Ovary (tissue), 9 donors: ENCODE data around the gene ZNF609. TPM values are rescaled to one million over a fixed set of nuclear protein-coding genes. Genes with fewer than 3 reads are reported as not detected.
"Not testable (repeated sequence)": the region's sequence is repeated elsewhere in the genome, so short reads cannot be mapped to it uniquely, and the experiment has no call there.

ENCODE experiments used
- DNase-seq, 5 donors: peaks; one replicate each; pipeline ENCODE4 v3.0.0-alpha.2; 2019 to 2020
- H3K27ac ChIP-seq, 2 donors: fragments of 200-600 bp; one replicate each; pipeline versions ENCODE4 v1.5.1 to v1.8.0; 2019 to 2022
- H3K27me3 ChIP-seq: fragments of 200-600 bp; one replicate; pipeline ENCODE4 v1.8.0; 2022
- H3K36me3 ChIP-seq: fragments of 200-600 bp; sonication (generic); one replicate; pipeline ENCODE4 v1.5.1; 2019
- H3K4me1 ChIP-seq: one replicate; pipeline ENCODE4 v1.8.1; 2013; ENCODE audit warnings: mild to moderate bottlenecking, moderate library complexity; ENCODE audit not compliant: insufficient read depth
- H3K4me3 ChIP-seq: fragments of 200-600 bp; sonication (generic); one replicate; pipeline ENCODE4 v1.5.1; 2017
- H3K9me3 ChIP-seq, 2 donors: fragments of 200-600 bp in 1 of 2; sonication (generic) in 1 of 2; one replicate each; pipeline versions ENCODE4 v1.5.1 to v1.8.1; 2013 to 2019; ENCODE audit warnings: mild to moderate bottlenecking in 1 of 2, moderate library complexity in 1 of 2
- EP300 ChIP-seq: sonication (generic); formaldehyde crosslinking; IDR thresholded peaks from one replicate; pipeline ENCODE4 v1.6.1; 2017; ENCODE audit warnings: antibody characterized with exemption
- POLR2A ChIP-seq: fragments of 450-650 bp; IDR thresholded peaks from one replicate; pipeline ENCODE4 v1.6.1; 2017; ENCODE audit warnings: antibody characterized with exemption, mild to moderate bottlenecking, moderate library complexity
- WGBS, 3 donors: extraction: QIAGEN DNeasy Blood & Tissue Kit in 1 of 3; methylation state at CpG; one replicate each; pipeline versions ENCODE4 v1.1.5 to v1.1.7; 2013 to 2017; 5-methylcytosine and 5-hydroxymethylcytosine counted together
- intact Hi-C, 4 donors: fragments of 100-400 bp; cut with DNase I; formaldehyde crosslinking; loops; one replicate each; pipeline versions ENCODE4 v1.11.0 to v1.15.1; 2022 to 2023
- polyA plus RNA-seq, 2 donors: library from polyadenylated mRNA; stranded (reverse); fragments of 200-250 nt in 1 of 2; fragments of 350-450 nt in 1 of 2; fragmentation: Illumina TruSeq in 1 of 2; extraction: RNeasy Lipid Tissue Mini Kit (QIAGEN cat#74804) in 1 of 2; gene quantifications; one replicate each; pipeline ENCODE4 v1.2.3, GENCODE V29; 2013 to 2014
- total RNA-seq, 7 donors: library from RNA; depleted of rRNA in 2 of 7; stranded (reverse); fragments of >200 nt in 2 of 7; fragmentation: NEBNext Ultra II Directional in 3 of 7; extraction: Animal tissue kit (Norgen Biotek cat#: 25700) in 3 of 7; gene quantifications; one replicate each; pipeline versions ENCODE4 v1.1.0 to v1.2.4, GENCODE V29; 2016 to 2023
- TF ChIP-seq, protein P1 (sequence below), 3 donors: fragments of 450-650 bp in 2 of 3; fragments of 200-600 bp in 1 of 3; IDR thresholded peaks; one replicate each; pipeline versions ENCODE4 v1.5.1 to v1.8.0; 2016 to 2022; ENCODE audit warnings: antibody characterized with exemption in 3 of 3, mild to moderate bottlenecking in 1 of 3
- donor health status: DM: no; HTN: no; CAD: no; lungs with moderate emphysema.
- donor health status: DM: no; HTN: no; CAD: no.
- donor health status: Bipolar disorder and iron deficiency.
- donor health status: DM: yes; HTN: yes; CAD: no.
- donor health status: DM: no; HTN: no; CAD: no.
- donor health status: DM: yes; HTN: yes; CAD: no.

ZNF609 gene
- total and polyA plus RNA-seq, 9 donors, result 18.4 to 63.6 (median 40.7) TPM

DNA sequence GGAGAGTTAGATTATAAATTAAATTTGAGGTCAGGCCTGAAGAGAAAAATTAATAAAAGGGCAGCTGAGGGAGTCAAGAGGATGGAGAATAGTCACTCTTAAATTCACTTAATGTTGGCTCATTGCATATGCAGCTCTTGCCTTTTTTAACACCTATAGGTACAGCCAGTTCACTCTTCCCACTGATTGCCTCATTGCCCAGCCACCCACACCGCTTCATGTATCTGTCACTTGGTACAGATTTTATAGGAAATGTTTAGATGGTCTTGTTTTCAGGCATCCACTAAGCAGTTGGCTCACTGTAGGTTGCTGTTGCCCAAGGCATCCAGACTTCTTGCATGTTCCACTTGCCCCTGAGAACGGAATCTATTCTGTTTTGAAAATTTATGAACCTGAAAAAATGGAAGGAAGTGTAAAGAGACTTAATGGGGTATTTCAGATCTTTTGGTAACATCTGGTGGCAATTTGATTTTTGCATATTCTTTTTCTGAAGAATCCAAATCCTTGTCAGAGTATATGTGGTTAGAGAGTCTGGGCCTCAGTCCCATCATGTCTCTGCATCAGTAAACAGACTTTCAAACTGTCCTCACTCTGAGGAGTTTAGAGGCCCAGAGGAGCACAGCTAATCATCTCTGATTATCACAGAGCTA, 163.1 kb downstream of the ZNF609 start:
- TF ChIP-seq, protein P1, sequence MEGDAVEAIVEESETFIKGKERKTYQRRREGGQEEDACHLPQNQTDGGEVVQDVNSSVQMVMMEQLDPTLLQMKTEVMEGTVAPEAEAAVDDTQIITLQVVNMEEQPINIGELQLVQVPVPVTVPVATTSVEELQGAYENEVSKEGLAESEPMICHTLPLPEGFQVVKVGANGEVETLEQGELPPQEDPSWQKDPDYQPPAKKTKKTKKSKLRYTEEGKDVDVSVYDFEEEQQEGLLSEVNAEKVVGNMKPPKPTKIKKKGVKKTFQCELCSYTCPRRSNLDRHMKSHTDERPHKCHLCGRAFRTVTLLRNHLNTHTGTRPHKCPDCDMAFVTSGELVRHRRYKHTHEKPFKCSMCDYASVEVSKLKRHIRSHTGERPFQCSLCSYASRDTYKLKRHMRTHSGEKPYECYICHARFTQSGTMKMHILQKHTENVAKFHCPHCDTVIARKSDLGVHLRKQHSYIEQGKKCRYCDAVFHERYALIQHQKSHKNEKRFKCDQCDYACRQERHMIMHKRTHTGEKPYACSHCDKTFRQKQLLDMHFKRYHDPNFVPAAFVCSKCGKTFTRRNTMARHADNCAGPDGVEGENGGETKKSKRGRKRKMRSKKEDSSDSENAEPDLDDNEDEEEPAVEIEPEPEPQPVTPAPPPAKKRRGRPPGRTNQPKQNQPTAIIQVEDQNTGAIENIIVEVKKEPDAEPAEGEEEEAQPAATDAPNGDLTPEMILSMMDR (IDR thresholded peaks at IDR 0.05), result no peak
- TF ChIP-seq POLR2A (no peak), EP300 (no peak)
- H3K4me3 ChIP-seq, result no peak overlapping the region
- no peaks in the 10 kb centered on the region for H3K27me3 ChIP-seq
- no peaks in the 10 kb centered on the region for H3K36me3 ChIP-seq
- no peak overlapping the region for H3K27ac ChIP-seq
- DNase-seq, result no peak
- H3K4me1 ChIP-seq, result peaks cover 8% of the 10 kb centered on the region
- WGBS, 3 donors, result 74 to 77% (median 75%) methylated on average over 2 of the region's 2 CpGs
- intact Hi-C loops, result no loop called here
- no peaks in the 10 kb centered on the region for H3K9me3 ChIP-seq

DNA sequence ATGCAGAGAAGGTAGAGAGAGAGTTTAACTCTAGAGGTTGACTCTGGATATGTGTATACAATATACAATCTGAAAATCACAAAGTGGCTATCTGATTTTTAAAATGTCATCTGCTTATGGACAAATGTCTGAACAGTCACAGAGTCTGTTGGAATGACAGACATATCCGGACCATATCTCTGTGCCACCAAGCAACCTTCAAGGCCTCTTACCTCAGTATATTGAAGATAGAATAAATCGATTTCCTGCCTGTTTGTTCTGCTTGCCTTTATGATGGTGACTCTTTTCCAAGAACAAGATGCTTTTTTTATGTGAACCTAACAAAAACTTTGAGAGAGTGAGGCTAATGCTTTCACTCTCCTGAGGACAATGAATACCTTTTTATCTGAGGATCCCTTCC, 163.9 kb downstream of the ZNF609 start:
- Histone ChIP-seq H3K4me1 (peaks cover 8% of the 10 kb centered on the region), H3K9me3 (no peaks in the 10 kb centered on the region), H3K4me3 (no peak overlapping the region), H3K27me3 (no peaks in the 10 kb centered on the region), H3K27ac (no peak overlapping the region), H3K36me3 (no peaks in the 10 kb centered on the region)
- 66 to 73% (median 67%) methylated on average over 2 of the region's 2 CpGs for WGBS, 3 donors
- intact Hi-C loops, result no loop called here
- TF ChIP-seq POLR2A (no peak), EP300 (no peak)
- TF ChIP-seq, protein P1 (IDR thresholded peaks at IDR 0.05), result no peak
- DNase-seq, result no peak

DNA sequence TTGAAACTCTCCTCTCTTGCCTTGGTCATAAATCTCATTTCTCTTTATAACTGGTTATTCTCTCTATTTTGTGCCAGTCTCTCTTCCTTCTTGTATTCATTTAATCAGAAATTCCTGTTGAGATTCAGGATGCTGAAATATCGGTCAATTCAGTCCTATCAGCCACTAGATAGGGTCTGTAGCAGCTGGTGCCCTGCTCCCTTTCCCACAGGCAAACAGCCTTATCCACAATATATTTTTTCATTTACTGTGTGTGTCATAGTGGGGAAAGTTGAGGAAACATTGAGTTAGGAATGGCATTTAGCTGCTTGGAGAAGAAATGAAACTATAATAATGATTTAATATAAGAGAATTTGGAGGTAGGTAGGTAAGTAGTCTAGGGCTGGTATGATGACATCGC, 168.7 kb downstream of the ZNF609 start:
- Histone ChIP-seq H3K4me3 (no peak overlapping the region), H3K9me3 (no peaks in the 10 kb centered on the region), H3K4me1 (peaks cover 2% of the 10 kb centered on the region), H3K36me3 (no peaks in the 10 kb centered on the region), H3K27me3 (no peaks in the 10 kb centered on the region), H3K27ac (no peak overlapping the region)
- DNase-seq, result no peak
- intact Hi-C loops, result no loop called here
- WGBS, 3 donors, result 89 to 94% (median 93%) methylated on average over 2 of the region's 2 CpGs
- no peak for TF ChIP-seq POLR2A
- TF ChIP-seq, protein P1 (IDR thresholded peaks at IDR 0.05), result no peak

DNA sequence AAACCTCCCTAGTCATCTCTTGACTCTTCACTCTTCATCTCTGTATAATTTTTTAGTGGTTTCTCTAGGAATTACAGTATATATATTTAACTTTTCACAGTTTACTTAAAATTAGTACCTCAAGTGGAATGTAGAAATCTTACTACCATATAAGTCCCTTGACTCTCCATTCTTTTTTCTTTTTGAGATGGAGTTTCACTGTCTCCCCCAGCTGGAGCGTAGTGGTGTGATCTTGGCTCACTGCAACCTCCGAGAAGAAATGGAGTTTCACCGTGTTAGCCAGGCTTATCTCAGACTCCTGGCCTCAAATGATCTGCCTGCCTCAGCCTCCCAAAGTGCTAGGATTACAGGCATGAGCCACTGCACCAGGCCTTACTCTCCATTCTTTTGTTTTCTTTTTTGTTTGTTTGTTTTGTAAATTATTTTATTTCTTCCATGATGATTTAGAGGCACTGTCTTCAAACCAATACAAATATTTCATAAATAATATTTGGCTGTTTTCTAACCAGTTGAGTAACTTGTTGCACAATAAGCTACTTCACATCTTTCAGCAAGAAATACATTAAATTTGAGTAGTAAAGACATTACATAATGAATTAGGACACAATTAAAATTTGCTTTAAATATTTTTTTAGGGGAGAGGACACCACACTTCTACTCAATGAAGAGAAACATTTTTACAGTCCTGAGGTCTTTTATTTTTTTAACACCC, 170.2 kb downstream of the ZNF609 start:
- no peak for DNase-seq
- Histone ChIP-seq H3K36me3 (no peaks in the 10 kb centered on the region), H3K27ac (no peak overlapping the region), H3K4me3 (no peak overlapping the region), H3K27me3 (no peaks in the 10 kb centered on the region), H3K4me1 (peaks cover 7% of the 10 kb centered on the region), H3K9me3 (no peaks in the 10 kb centered on the region)
- WGBS, 3 donors, result 49 to 53% (median 50%) methylated on average over 3 of the region's 3 CpGs
- intact Hi-C loops, result no loop called here
- TF ChIP-seq, protein P1 (IDR thresholded peaks at IDR 0.05), result no peak
- TF ChIP-seq EP300, result no peak
- no peak for TF ChIP-seq POLR2A

DNA sequence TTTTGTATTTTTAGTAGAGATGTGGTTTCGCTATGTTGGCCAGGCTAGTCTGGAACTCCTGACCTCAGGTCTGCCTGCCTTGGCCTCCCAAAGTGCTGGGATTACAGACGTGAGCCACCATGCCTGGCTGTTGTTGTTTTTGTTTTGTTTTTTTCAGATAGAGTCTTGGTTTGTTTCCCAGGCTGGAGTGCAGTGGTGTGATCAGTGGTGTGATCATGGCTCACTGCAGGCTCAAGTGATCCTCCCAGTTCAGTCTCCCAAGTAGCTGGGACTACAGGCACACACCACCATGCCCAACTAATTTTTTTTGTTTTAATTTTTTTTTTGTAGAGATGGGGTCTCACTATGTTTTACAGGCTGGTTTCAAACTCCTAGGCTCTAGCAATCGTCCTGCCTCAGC, 172.3 kb downstream of the ZNF609 start:
- H3K27me3 ChIP-seq, DNase-seq, H3K4me3 ChIP-seq, H3K9me3 ChIP-seq, H3K36me3 ChIP-seq, H3K27ac ChIP-seq, H3K4me1 ChIP-seq, intact Hi-C loops: not testable (repeated sequence)
- WGBS, 3 donors, result 71 to 82% (median 76%) methylated on average over 3 of the region's 3 CpGs
